NCI-H2227 treated with DMSO at 0.1 percent for 48 hours (cell line): Measurements from ENCODE around the gene TUT4.
A peak's percentile ranks its signal among the peaks of the same experiment; 100 is the strongest.

Experiments used
- DNase-seq: peaks from one replicate; lab custom pipeline; 2025; lab: John Stamatoyannopoulos, UW

Gene TUT4

GRCh38 chr1:52403566-52404115 is 149.3 kb downstream of the TUT4 start:
- DNase-seq = peak; percentile 37

DNA sequence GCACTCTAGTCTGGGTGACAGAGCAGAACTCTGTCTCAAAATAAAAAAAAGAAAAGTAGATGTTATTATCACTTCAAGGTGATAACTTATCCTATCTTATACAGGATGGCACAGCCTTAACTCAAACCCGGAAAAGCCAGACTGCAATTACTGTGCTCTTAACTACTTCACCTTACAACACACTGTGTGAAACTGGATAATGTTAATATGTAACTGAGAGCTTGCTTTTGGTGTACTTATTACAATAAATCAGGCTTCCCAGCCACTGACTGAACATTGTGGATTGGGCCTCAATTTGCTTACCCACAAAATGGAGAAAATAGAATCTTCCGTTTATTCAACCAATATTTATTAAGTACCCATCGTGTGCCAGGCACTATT is 150.0 kb downstream of the TUT4 start:
- no peak for DNase-seq

DNA sequence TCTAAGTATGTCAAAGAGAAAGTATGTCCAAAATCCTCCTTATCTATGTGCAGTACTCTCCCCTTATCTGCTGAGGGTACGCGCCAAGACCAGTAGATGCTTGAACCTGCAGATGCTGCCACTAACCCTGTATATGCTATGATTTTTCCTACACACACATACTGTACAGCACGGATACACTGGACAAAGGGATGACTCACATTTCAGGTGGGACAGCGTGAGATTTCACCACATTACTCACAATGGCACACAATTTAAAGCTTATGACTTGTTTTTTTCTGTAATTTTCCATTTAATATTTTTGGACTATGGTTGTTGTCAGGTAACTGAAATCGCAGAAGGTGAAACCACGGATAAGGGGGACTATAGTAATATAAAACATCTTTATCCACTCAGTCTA is 152.8 kb downstream of the TUT4 start:
- DNase-seq = no peak

GRCh38 chr1:52399629-52400028 is 153.3 kb downstream of the TUT4 start:
- no peak for DNase-seq

DNA sequence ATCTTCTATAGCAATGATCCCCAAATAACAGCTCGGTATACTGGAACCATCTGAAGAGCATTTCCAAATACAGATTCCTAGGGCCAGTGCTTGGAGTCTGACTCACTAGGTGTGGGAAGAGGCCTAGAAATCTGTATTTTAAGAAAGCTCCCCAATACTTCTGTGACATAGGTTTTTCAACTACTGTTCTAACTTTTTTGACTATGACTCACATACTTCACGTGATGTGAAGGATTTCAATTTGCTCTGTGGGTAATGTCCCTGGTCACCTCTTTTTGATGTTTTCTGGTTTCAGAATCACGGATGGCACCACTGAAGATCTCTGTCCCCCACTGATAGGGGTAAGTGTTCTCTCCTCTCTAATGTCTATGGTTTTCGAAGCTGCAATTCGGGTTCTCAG is 159.7 kb downstream of the TUT4 start:
- no peak for DNase-seq

DNA sequence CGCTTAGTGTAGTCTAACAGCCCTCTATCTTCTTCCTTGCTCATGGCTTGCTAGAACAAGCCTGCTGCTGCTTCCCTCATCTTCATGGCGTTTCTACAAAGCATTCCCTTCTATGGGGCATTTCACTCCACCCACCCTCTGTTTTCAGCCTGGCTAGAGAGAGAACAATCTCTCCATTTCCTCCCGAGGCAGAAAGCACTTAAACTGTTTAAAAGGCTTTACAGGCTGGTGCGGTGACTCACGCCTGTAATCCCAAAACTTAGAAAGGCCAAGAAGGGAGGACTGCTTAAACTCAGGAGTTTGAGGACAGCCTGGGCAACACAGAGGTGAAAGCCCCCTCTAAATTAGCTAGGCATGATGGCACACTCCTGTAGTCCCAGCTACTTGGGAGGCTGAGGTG is 166.4 kb downstream of the TUT4 start:
- no peak for DNase-seq

DNA sequence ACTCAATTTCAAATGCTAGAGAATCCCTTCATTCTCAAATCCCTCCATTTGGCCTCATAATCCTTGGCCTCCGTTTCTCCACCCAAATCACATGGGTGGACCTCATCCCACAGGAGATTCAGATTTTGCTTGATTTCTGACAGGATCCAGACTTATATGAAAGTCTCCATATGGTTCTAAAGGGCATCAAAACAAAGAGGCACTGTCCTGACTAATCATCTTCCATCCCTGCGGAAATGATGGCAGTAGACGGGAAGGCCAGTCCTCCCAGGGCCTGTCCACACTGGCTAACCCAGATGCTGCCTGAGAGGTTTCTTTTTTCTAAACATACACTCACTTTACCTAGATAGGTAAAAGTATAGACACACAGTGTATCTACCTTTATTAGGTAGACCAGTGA is 167.5 kb downstream of the TUT4 start:
- DNase-seq = no peak
